ENCODE data around the gene ELK1.

Gene ELK1

DNA sequence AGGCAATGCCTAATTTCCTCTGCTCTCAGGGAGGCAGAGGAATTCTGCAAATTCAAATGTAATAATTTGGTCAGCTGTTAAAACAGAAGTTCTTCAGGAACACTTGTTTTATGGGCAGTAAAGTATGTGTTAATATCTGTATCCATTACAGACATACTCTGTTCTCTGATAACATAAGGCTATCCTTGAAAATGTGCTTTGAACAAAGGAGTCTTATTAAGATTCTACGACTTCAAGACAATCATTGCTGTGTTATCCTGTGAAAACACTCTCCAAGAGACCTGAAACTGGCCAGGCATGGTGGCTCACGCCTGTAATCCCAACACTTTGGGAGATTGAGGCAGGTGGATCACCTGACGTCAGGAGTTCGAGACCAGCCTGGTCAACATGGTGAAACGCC, 18.7 kb downstream of the ELK1 start:
- TF ChIP-seq TCF12 (IDR thresholded peaks at IDR 0.05; ENCODE audit: low read depth) (no peak), NFIC (IDR thresholded peaks at IDR 0.05) (no peak), ZBTB7A (IDR thresholded peaks at IDR 0.05; ENCODE audit: low read depth) (no peak), CEBPB (IDR thresholded peaks at IDR 0.05) (no peak), CREB1 (IDR thresholded peaks at IDR 0.05; ENCODE audit: low read depth) (no peak), TEAD4 (IDR thresholded peaks at IDR 0.05) (no peak), TAF1 (IDR thresholded peaks at IDR 0.05; ENCODE audit: low read depth) (no peak), EP300 (IDR thresholded peaks at IDR 0.05; ENCODE audit: borderline replicate concordance) (no peak), YY1 (IDR thresholded peaks at IDR 0.05; ENCODE audit: low read depth) (no peak), FOXM1 (IDR thresholded peaks at IDR 0.05; ENCODE audit: borderline replicate concordance, low read depth) (no peak), RAD21 (IDR thresholded peaks at IDR 0.05; ENCODE audit: low read depth) (no peak), EGR1 (IDR thresholded peaks at IDR 0.05) (no peak)
- TF ChIP-seq, protein P1, sequence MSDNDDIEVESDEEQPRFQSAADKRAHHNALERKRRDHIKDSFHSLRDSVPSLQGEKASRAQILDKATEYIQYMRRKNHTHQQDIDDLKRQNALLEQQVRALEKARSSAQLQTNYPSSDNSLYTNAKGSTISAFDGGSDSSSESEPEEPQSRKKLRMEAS (IDR thresholded peaks at IDR 0.05): no peak
- TF ChIP-seq, protein P2, sequence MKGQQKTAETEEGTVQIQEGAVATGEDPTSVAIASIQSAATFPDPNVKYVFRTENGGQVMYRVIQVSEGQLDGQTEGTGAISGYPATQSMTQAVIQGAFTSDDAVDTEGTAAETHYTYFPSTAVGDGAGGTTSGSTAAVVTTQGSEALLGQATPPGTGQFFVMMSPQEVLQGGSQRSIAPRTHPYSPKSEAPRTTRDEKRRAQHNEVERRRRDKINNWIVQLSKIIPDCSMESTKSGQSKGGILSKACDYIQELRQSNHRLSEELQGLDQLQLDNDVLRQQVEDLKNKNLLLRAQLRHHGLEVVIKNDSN (IDR thresholded peaks at IDR 0.05): no peak
- TF ChIP-seq, protein P3, sequence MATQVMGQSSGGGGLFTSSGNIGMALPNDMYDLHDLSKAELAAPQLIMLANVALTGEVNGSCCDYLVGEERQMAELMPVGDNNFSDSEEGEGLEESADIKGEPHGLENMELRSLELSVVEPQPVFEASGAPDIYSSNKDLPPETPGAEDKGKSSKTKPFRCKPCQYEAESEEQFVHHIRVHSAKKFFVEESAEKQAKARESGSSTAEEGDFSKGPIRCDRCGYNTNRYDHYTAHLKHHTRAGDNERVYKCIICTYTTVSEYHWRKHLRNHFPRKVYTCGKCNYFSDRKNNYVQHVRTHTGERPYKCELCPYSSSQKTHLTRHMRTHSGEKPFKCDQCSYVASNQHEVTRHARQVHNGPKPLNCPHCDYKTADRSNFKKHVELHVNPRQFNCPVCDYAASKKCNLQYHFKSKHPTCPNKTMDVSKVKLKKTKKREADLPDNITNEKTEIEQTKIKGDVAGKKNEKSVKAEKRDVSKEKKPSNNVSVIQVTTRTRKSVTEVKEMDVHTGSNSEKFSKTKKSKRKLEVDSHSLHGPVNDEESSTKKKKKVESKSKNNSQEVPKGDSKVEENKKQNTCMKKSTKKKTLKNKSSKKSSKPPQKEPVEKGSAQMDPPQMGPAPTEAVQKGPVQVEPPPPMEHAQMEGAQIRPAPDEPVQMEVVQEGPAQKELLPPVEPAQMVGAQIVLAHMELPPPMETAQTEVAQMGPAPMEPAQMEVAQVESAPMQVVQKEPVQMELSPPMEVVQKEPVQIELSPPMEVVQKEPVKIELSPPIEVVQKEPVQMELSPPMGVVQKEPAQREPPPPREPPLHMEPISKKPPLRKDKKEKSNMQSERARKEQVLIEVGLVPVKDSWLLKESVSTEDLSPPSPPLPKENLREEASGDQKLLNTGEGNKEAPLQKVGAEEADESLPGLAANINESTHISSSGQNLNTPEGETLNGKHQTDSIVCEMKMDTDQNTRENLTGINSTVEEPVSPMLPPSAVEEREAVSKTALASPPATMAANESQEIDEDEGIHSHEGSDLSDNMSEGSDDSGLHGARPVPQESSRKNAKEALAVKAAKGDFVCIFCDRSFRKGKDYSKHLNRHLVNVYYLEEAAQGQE (IDR thresholded peaks at IDR 0.05; ENCODE audit: low read depth): no peak

DNA sequence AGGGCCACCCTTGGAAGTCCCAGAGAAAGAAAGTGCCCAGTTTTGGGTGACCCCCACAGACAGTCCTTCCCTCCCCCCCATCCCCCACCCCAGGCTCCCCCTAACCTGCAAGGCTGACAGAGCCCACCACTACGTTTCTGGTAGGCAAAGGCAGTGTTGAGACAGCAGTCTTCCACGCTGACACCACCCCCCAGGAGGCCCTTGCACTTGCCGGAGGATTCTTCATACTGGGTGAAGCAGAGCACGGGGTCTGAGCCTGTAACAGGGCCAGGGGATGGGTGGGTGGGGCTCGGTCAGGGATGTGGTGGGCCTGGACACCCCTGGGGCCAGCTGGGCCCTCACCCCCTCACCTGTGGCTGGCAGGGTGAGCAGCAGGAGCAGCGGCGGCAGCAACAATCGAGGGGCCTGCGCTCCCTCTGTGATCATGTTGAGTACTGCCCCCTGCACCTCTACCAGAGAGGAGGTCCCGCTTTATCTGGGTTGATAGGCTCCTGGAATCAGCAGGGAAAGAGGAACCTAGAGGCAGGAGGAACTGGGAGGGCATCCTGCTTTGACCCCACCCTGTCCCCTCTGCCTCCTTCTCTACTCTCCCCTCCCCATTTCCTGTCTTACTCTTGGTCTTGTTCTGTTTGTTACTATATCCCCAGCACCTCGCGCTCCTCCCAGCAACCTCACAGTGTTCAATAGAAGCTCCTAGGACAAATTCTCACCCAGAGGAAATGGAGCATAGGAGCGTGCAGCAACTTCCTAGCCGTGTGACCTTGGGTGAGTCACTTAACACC, 20.8 kb downstream of the ELK1 start, which contains the start of gene CFP:
CFP (minus strand) TSS at position 512 of the 782 bp plus-strand sequence; CDS start at position 426, 86 bp downstream.
- no peak for TF ChIP-seq ZBTB7A (IDR thresholded peaks at IDR 0.05; ENCODE audit: low read depth)

DNA sequence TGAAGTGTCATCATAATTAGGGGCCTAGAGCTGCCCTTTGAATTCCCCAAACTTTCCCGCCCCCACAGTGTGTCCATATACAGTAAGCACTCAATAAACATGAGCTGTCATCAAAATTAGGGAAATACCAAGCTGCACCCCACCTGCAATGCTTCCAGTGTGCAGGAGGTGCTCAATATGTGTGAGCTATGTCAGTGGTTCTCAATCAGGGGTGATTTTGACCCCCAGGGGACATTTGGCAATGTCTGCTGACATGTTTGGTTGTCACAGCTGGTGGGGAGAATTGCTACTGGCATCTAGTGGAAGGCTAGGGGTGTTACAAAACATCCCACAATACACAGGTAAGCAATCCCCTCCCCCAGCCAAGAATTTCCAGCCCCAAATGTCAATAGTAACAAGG, 21.4 kb downstream of the ELK1 start:
- peak; percentile 22; the same call in 1 of the 2 replicates for TF ChIP-seq RAD21 (IDR thresholded peaks at IDR 0.05; ENCODE audit: low read depth)
- no peak for TF ChIP-seq ZBTB7A (IDR thresholded peaks at IDR 0.05; ENCODE audit: low read depth)

DNA sequence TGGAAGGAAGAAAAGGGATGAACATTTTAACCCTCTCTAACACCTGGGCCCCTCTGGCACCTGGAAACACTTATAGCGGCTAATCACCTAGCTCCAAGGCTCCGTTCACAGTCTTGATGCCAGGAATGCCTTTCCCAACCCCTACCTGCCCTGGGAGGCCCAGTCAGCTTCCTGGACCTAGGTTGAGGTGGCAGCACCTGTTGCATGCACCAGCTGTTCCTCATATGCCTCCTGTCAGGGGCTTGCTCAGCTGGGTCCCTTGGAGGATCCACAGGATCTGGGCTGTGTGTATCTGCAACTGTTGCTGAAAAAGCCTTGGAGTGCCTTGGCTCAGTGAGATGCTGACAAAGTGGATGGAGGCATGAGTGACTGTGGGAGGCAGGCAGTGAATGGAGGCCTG, 25.0 kb downstream of the ELK1 start:
- TF ChIP-seq NFIC (IDR thresholded peaks at IDR 0.05): no peak
- TF ChIP-seq, protein P2 (IDR thresholded peaks at IDR 0.05): no peak
- no peak for TF ChIP-seq YY1 (IDR thresholded peaks at IDR 0.05; ENCODE audit: low read depth)
- no peak for TF ChIP-seq TCF12 (IDR thresholded peaks at IDR 0.05; ENCODE audit: low read depth)
- TF ChIP-seq, protein P1 (IDR thresholded peaks at IDR 0.05): no peak
- TF ChIP-seq CREB1 (IDR thresholded peaks at IDR 0.05; ENCODE audit: low read depth): no peak

DNA sequence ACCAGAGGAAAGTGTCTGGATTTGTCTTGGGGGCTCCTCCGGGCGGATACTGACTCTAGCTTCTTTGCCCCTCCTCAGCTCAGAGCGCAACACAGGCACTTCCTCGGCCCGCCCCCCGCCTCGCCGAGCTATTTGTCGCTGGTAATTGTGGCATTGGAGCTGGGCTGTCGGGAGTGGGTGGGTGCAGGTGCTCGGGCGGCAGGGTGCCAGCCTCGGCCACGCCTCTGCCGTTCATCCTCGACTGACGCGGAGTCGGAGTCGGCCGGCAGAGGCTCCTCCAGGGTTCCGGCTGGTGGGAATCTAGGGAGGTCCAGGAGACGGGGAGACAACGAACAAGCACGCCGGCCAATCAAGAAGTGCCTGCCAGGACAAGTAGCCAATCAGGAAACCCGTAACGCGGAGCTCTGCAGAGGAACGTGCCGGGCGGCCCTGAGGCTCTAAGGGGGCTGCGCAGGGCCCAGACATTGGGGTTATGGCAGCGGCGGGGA, 26.8 kb downstream of the ELK1 start:
- TF ChIP-seq, protein P1 (IDR thresholded peaks at IDR 0.05): peak; percentile 41; the same call in 1 of the 2 replicates
- no peak for TF ChIP-seq YY1 (IDR thresholded peaks at IDR 0.05; ENCODE audit: low read depth)
- no peak for TF ChIP-seq TEAD4 (IDR thresholded peaks at IDR 0.05)
- TF ChIP-seq, protein P2 (IDR thresholded peaks at IDR 0.05): no peak
- no peak for TF ChIP-seq NFIC (IDR thresholded peaks at IDR 0.05)

DNA sequence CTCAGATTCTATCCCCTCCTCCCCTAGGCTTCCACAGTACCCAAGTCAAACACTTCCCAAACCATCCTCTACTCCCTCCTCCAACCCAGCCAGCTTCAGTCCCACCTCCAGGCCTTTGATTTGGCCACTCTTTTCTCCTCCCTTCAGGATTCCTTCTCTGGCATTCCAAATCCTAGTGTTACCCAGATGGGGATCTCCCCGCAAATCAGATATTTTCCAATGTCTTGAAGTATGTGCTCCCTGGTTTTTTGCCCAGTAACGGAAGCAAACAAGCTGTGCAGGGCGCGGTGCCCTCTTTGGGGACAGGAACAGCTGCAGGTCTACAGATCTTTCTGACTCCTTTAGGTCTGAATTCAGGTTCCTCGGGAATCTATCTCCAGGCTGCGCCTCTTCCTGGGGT, 28.5 kb downstream of the ELK1 start:
- TF ChIP-seq TAF1 (IDR thresholded peaks at IDR 0.05; ENCODE audit: low read depth): no peak

DNA sequence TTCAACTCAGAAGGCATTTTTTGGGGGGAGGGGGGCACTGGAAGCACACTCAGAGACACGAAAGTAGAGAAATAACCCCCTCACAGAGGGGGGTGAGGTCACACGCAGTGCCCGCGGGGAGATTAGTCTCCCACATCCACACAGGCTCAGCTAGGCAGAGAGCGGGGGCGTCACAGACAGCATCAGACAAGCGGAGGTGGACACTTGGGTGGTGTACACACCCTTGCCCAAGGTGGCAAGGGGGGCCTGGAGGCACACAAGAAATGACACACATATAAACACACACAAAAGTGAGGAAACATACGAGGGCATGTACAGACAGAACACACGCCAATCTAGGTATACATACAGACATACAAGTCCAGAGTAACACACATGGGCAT, 30.1 kb downstream of the ELK1 start:
- TF ChIP-seq, protein P3 (IDR thresholded peaks at IDR 0.05; ENCODE audit: low read depth): no peak
- TF ChIP-seq FOXM1 (IDR thresholded peaks at IDR 0.05; ENCODE audit: borderline replicate concordance, low read depth) (no peak), CEBPB (IDR thresholded peaks at IDR 0.05) (no peak), TEAD4 (IDR thresholded peaks at IDR 0.05) (no peak), YY1 (IDR thresholded peaks at IDR 0.05; ENCODE audit: low read depth) (no peak), NFIC (IDR thresholded peaks at IDR 0.05) (no peak), ZBTB7A (IDR thresholded peaks at IDR 0.05; ENCODE audit: low read depth) (no peak), EGR1 (IDR thresholded peaks at IDR 0.05) (no peak), TCF12 (IDR thresholded peaks at IDR 0.05; ENCODE audit: low read depth) (no peak), RAD21 (IDR thresholded peaks at IDR 0.05; ENCODE audit: low read depth) (no peak), TAF1 (IDR thresholded peaks at IDR 0.05; ENCODE audit: low read depth) (no peak), CREB1 (IDR thresholded peaks at IDR 0.05; ENCODE audit: low read depth) (no peak), EP300 (IDR thresholded peaks at IDR 0.05; ENCODE audit: borderline replicate concordance) (no peak)
- TF ChIP-seq, protein P2 (IDR thresholded peaks at IDR 0.05): no peak
- TF ChIP-seq, protein P1 (IDR thresholded peaks at IDR 0.05): no peak
